CMK (cell line): ENCODE measurements around the gene ZNF287.
"Not testable (repeated sequence)": the region's sequence is repeated elsewhere in the genome, so short reads cannot be mapped to it uniquely, and the experiment has no call there.

Experiments
- DNase-seq: peaks from one replicate; pipeline ENCODE4 v3.0.0-alpha.2; 2010; ENCODE audit warnings: low read depth

The ZNF287 gene

DNA sequence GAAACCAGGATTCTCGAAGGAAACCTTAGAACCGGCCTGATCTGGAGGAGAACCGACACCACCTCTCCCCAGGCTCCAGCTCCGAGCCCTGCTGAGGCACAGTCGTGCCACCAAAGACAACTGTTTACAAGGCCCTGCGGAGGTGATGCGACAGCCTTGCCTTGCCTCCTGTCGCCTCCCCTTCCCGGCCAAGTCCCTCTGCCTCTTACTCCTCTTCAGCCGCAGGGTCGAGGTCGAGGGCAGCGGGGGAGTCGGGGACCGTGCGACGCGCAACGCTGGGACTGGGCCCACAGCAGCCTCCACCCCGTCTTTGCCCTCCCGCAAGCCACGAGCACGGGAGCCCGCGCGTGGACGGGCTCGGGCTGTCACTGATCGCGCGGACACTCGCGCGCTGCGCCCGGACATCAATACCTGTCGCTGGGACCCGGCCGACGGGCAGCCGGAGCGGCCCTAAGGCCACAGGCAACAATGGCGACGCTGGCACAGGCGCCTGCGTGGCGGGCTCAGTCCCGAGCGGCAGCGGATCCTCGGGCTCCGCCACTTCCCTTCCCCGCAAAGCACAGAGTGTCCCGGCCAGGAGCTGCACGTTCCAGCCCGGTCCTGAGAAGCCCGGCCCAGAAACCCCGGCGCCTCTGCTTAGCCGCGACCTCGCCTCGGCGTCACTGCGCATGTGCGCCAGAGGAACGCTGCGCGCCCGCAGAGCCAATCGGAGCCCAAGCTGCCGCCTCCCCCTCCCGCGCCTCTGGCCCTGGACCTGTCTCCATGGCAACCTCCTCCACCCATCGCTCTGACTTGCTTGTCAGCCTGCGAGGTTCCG lies at the start of gene ZNF287:
TSS of gene ZNF287 (minus strand) at position 664 of the 817 bp plus-strand sequence. CDS start 1,473 bp downstream, outside the sequence.
- DNase-seq: no peak

- DNase-seq: no peak
These were observed 48.6 kb upstream of the ZNF287 start for GRCh38 chr17:16617481-16618060.

GRCh38 chr17:16599537-16599936 lies 30.5 kb upstream of the ZNF287 start:
- no peak for DNase-seq

DNA sequence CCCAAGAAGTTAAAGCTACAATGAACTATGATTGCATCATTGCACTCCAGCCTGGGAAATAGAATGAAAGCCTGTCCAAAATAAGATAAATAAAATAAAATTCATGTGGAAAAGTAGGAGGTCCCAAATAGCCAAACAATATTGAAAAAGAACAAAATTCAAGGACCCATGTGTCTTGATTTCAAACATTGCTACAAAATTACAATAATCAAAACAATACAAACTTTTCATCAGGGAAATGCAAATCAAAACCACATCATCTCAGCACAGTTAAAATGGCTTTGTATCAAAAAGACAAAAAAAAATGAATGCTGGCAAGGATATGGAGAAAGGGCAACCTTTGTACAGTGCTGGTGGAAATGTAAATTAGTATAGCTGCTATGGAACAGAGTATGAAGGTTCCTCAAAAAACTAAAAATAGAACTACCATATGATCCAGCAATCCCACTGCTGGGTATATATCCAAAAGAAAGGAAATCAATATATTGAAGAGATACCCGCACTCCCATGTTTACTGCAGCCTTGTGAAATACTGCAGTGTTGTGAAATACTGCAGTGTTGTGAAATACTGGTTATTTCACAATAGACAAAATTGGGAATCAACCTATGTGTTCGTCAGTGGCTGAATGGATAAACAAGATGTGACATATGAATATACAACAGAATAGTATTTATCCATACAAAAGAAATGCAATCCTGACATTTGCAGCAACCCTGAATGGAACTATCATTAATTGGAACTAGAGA lies 24.5 kb upstream of the ZNF287 start:
- DNase-seq: no peak

DNA sequence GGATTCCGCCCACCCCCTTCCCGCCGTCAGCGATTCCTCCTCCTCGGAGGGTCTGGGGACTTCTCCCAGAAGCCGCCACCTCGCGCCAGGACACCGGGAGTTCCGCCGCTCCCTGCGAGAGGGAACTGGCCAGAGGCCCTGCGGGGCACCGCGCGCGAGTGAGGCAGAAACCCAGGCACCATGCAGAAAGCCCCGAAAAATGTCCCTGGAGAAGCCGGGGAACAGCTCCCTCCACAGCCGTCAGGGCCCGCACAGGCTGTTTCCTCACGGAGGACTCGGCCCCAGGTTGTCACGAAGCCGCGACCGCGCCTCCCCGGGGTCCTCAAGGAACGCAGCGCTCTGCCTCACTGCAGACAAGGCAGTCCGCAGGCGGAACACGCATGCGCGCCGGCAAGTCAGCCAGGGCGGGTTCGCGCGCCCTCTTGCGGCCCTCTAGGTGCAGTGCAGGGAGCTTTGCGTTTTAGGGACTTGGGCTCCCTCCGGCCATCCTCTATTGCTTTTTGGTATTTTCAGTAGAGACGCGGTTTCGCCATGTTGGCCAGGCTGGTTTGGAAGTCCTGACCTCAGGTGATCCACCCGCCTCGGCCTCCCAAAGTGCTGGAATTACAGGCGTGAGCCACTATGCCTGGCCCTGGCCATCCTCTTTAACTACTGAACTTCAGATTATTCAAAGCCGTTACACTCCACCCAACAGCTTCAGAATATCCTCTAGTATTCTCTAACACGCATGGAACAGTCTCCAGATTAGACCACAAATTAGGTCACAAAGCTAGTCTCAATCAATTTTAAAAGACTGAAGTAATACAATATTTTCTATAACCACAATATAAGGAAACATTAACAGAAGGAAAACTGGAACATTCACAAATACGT lies 20.3 kb upstream of the ZNF287 start:
- DNase-seq: peak; percentile 69

- DNase-seq: no peak
These were observed 16.8 kb upstream of the ZNF287 start for GRCh38 chr17:16585796-16586195.

- no peak for DNase-seq
These were observed 15.4 kb upstream of the ZNF287 start for GRCh38 chr17:16584273-16584995.

GRCh38 chr17:16583781-16584180 lies 14.8 kb upstream of the ZNF287 start:
- DNase-seq: no peak

GRCh38 chr17:16573466-16573865 lies 4.5 kb upstream of the ZNF287 start:
- no peak for DNase-seq

- DNase-seq: no peak
These were observed 331 bp upstream of the ZNF287 start for GRCh38 chr17:16569358-16569712.

DNA sequence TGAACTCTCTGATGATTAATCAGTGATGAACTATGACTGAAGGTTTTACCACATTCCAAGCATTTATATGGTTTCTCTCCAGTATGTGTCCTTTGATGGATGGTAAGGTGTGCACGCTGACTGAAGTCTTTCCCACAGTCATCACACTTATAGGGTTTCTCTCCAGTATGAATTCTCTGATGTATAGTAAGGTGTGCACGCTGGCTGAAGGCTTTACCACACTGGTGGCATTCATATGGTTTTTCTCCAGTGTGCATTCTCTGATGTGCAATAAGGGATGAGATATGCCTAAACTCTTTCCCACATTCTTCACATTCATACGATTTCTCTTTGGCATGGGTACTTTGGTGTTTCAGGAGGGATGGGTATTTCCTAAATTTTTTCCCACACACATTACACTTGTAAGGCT lies 16.4 kb downstream of the ZNF287 start:
- DNase-seq: no peak

DNA sequence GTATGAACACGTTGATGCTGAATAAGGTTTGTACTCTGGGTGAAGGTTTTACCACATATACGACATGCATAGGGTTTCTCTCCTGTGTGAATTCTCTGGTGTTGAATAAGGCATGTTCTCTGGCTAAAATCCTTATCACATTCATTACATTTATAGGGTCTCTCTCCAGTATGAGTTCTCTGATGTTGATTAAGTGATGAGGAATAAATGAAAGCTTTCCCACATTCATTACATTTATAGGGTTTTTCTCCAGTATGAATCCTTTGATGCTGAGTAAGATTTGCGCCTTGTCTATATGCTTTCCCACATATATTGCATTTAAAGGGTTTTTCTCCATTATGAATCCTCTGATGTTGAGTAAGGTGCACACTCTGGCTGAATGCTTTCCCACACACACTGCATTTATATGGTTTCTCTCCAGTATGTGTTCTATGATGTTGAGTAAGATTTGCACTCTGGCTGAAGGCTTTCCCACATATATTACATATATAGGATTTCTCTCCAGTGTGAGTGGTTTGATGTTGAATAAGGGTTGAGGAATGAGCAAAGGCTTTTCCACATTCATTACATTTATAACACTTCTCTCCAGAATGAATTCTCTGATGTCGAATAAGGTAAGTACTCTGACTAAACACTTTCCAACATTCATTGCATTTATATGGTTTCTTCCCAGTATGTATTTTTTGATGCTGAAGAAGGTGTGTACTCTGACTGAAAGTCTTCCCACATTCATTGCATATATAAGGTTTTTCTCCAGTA lies 16.9 kb downstream of the ZNF287 start:
- no peak for DNase-seq

DNA sequence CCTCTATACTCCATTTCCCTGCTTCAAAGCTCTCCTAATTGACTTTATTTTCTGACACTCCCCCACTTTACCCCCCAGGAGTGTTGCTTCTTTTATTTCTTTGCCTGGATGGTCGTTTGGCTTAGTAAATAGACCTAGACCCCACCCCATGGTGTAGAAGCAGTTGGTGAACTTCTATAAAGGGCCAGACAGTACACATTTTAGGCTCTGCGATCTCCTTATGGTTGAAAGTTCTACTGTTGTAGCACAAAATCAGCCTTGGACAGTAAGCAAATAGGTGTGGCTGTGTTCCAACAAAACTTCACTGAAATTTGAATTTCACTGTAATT lies 31.9 kb downstream of the ZNF287 start:
- no peak for DNase-seq

DNA sequence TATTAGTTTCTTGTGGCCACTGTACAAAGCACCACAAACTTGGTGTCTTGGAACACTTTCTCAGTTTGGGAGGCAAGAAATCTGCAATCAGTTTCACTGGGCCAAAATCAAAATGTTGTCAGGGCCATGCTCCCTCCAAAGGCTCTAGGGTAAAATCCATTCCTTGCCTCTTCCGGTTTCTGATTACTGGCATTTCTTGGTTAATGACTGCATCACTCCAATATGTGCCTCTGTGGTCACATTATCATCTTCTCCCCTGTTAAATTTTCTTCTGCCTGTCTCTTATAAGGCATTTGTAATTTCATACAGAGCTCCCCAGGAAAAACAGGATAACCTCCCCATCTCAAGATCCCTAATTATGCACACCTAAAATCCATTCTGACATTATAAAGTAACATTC lies 34.8 kb downstream of the ZNF287 start:
- DNase-seq: no peak

GRCh38 chr17:16529906-16530305 lies 39.1 kb downstream of the ZNF287 start:
- DNase-seq: no peak

- DNase-seq: no peak
These were observed 41.7 kb downstream of the ZNF287 start for GRCh38 chr17:16527298-16527697.

- not testable (repeated sequence) for DNase-seq
These were observed 43.4 kb downstream of the ZNF287 start for GRCh38 chr17:16525556-16525955.

GRCh38 chr17:16521070-16521727 lies 47.8 kb downstream of the ZNF287 start:
- peak; percentile 52 for DNase-seq

- no peak for DNase-seq
These were observed 50.0 kb downstream of the ZNF287 start for GRCh38 chr17:16519021-16519420.

- no peak for DNase-seq
These were observed 51.5 kb downstream of the ZNF287 start for GRCh38 chr17:16517477-16517876.
